Common myeloid progenitor, CD34-positive (primary cell): ENCODE data around the gene F3.

ENCODE experiments used
- CTCF ChIA-PET: fragments of 350-600 bp; sonication (Branson Sonifier 250); formaldehyde crosslinking; loops from one replicate; lab custom pipeline; 2021; ENCODE audit warnings: antibody characterized with exemption; lab: Charles Lee
- POLR2A ChIA-PET: fragments of 350-600 bp; sonication (Branson Sonifier 250); formaldehyde crosslinking; loops from one replicate; lab custom pipeline; 2021; ENCODE audit warnings: antibody characterized with exemption; lab: Charles Lee
- DNase-seq, 3 donors: peaks; one replicate each; pipeline versions ENCODE4 v3.0.0 to v3.0.0-alpha.2; 2013
- H3K27ac ChIP-seq, 2 experiments: 1 replicate in 1 of 2; 2 replicates in 1 of 2; pipeline ENCODE4 v1.7.0; 2013; ENCODE audit warnings: inconsistent platforms in 2 of 2, low read length in 2 of 2, mild to moderate bottlenecking in 2 of 2, low read depth in 1 of 2, moderate library complexity in 1 of 2; ENCODE audit not compliant: severe bottlenecking in 2 of 2, insufficient read depth in 1 of 2, poor library complexity in 1 of 2
- H3K27me3 ChIP-seq, 5 experiments: replicated peaks in 2 of 5; 1 replicate in 3 of 5; 2 replicates in 2 of 5; pipeline versions ENCODE4 v1.6.1 to v1.7.0; 2013; ENCODE audit warnings: low read length in 4 of 5, mild to moderate bottlenecking in 2 of 5, moderate library complexity in 2 of 5, inconsistent platforms in 1 of 5; ENCODE audit not compliant: insufficient read depth in 5 of 5, control insufficient read depth in 4 of 5
- H3K36me3 ChIP-seq, 4 experiments: 1 replicate in 2 of 4; 2 replicates in 2 of 4; pipeline versions ENCODE4 v1.6.1 to v1.7.0; 2013; ENCODE audit warnings: low read length in 3 of 4, control low read depth in 1 of 4, mild to moderate bottlenecking in 1 of 4; ENCODE audit not compliant: control insufficient read depth in 4 of 4, insufficient read depth in 4 of 4
- H3K4me1 ChIP-seq, 4 experiments: 1 replicate in 3 of 4; 2 replicates in 1 of 4; pipeline versions ENCODE4 v1.6.1 to v1.7.1; 2013; ENCODE audit warnings: low read length in 3 of 4, mild to moderate bottlenecking in 3 of 4, control low read depth in 1 of 4, inconsistent platforms in 1 of 4, moderate library complexity in 1 of 4; ENCODE audit not compliant: control insufficient read depth in 4 of 4, insufficient read depth in 4 of 4; ENCODE audit errors: control extremely low read depth in 1 of 4
- H3K4me3 ChIP-seq, 7 experiments: 1 replicate in 4 of 7; 2 replicates in 3 of 7; pipeline versions ENCODE4 v1.5.1 to v1.7.0; 2013; ENCODE audit warnings: mild to moderate bottlenecking in 7 of 7, low read length in 6 of 7, moderate library complexity in 6 of 7, inconsistent platforms in 2 of 7, low read depth in 2 of 7, control low read depth in 1 of 7; ENCODE audit not compliant: insufficient read depth in 4 of 7, control insufficient read depth in 1 of 7; ENCODE audit errors: extremely low read depth in 1 of 7
- H3K9me3 ChIP-seq, 5 experiments: 1 replicate in 4 of 5; 2 replicates in 1 of 5; pipeline versions ENCODE4 v1.6.1 to v1.7.1; 2013; ENCODE audit warnings: low read length in 4 of 5, mild to moderate bottlenecking in 2 of 5, inconsistent platforms in 1 of 5, low read depth in 1 of 5, moderate library complexity in 1 of 5; ENCODE audit not compliant: control insufficient read depth in 4 of 5, insufficient read depth in 2 of 5; ENCODE audit errors: control extremely low read depth in 1 of 5
- WGBS: methylation state at CpG from one replicate; pipeline ENCODE4 v1.1.5; 2013; ENCODE audit not compliant: insufficient coverage; 5-methylcytosine and 5-hydroxymethylcytosine counted together

Gene F3

GRCh38 chr1:94553323-94553730, 11.8 kb upstream of the F3 start:
- H3K9me3 ChIP-seq, result no peaks in the 10 kb centered on the region
- no peaks in the 10 kb centered on the region for H3K4me1 ChIP-seq
- H3K4me3 ChIP-seq, result no peak overlapping the region
- H3K27me3 ChIP-seq, result no peaks in the 10 kb centered on the region
- no peaks in the 10 kb centered on the region for H3K36me3 ChIP-seq
- H3K27ac ChIP-seq, result no peak overlapping the region
- no peak for DNase-seq
- CTCF ChIA-PET, result interaction anchor here (0.7 kb wide), 1 partner anchor 101 kb away, joined by 3 read pairs; no protein-coding TSS in a partner anchor
- POLR2A ChIA-PET, result no interaction called here
- 98% methylated on average over 4 of the region's 5 CpGs for whole genome bisulfite sequencing

DNA sequence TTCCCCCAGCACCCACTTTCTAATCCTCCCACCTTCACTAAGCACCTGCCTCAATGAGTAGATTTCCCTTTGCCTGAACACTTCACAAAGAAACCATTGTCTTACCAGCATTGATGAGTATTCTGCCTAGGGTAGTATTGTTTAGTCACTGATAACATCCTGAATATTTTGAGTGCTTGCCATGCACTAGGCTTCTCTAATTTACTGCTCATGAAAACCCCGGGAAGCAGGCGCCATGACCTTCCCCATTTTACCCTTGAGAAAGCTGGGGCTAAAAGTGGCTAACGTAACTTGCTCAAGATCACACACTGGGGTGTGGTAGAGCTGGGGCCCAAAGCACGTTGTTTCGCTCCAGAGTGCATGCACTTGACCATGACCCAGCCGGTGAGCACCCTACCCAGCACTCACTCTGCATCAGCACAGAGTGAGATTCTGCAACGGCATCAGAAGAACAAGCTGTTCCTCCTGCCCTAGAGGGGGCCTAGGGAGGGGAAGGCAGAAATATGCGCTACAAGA, 10.6 kb upstream of the F3 start:
- Histone ChIP-seq H3K27ac (no peak overlapping the region), H3K36me3 (no peaks in the 10 kb centered on the region), H3K4me1 (no peaks in the 10 kb centered on the region), H3K4me3 (no peak overlapping the region), H3K9me3 (no peaks in the 10 kb centered on the region), H3K27me3 (no peaks in the 10 kb centered on the region)
- CTCF ChIA-PET, result interaction anchor here (1.1 kb wide), 1 partner anchor 169 kb away, joined by 3 read pairs; no protein-coding TSS in a partner anchor
- POLR2A ChIA-PET, result no interaction called here
- no peak for DNase-seq
- 50% methylated on average over 1 of the region's 8 CpGs for WGBS

DNA sequence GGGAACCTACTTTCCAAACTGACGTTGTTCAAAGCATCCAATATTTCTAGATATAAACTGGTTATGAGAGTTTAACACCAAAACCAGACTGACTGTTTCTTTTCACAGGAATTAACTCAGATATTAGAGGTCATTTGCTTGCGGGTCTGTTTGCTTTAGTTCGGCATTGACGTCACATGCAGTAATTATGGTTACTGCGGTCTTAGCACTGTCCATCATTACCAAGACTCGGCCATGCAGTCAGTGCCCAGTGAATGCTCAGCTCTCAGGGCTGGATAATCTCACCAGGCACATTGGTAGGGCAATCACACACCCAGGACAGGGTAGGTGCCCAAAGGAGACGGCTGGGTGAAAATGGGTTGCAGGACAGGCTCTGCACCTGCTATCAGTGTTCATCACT, 9.9 kb upstream of the F3 start:
- WGBS, result 97% methylated on average over 6 of the region's 7 CpGs
- Histone ChIP-seq H3K4me3 (no peak overlapping the region), H3K27ac (no peak overlapping the region), H3K36me3 (no peaks in the 10 kb centered on the region), H3K9me3 (no peaks in the 10 kb centered on the region), H3K27me3 (peaks cover 0 to 2% (median 0%) of the 10 kb centered on the region in 5 experiments), H3K4me1 (no peaks in the 10 kb centered on the region)
- POLR2A ChIA-PET, result no interaction called here
- DNase-seq, result no peak
- CTCF ChIA-PET, result no interaction called here

DNA sequence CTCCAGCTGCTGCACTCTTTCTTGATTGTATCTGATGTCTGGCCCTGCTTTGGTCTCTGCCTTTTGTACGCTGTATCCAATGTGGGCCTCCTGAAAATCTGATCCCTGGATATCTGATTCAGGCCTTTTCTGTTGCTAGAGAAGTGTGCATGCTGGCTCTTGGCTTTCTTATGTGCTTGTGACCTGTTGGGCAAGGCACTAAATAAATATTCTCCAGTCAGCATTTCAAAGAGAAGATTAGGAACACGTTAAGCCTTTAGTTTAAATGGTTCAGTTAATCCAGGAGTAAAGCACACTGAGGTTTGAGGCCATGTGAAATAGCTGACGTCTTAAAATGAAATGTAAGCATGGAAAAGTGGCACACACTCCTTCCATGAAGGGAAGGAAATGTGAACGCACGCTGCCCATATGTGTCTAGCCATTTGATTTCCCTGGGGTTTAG, 9.3 kb upstream of the F3 start:
- Histone ChIP-seq H3K36me3 (no peaks in the 10 kb centered on the region), H3K4me3 (no peak overlapping the region), H3K27me3 (peaks cover 0 to 3% (median 0%) of the 10 kb centered on the region in 5 experiments), H3K4me1 (no peaks in the 10 kb centered on the region), H3K27ac (no peak overlapping the region), H3K9me3 (no peaks in the 10 kb centered on the region)
- DNase-seq, result no peak
- ChIA-PET CTCF (interaction anchor here (1.7 kb wide), 1 partner anchor 36 kb away, joined by 5 read pairs; no protein-coding TSS in a partner anchor), POLR2A (no interaction called here)
- 92% methylated on average over 4 of the region's 5 CpGs for WGBS

DNA sequence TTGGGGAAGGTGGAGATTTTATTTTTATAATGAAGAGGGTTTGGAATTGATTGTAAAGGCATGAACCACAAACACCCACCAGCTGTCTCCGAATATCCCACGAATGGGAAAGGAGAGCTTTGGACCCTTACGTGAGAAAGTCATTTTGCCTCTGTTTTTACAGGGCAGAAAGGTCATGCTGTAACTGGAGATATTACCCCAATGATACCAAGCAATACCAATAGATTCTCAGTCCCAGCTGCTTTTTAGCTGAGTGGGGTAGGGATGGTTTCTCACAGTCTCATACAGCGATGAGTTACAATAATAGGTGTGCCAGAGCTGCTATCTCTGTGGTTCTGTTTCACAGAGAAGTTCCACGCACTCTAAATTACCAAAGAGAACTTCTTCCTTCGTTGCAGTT, 8.8 kb upstream of the F3 start:
- Histone ChIP-seq H3K27me3 (peaks cover 0 to 3% (median 0%) of the 10 kb centered on the region in 5 experiments), H3K27ac (no peak overlapping the region), H3K4me3 (no peak overlapping the region), H3K4me1 (no peaks in the 10 kb centered on the region), H3K36me3 (no peaks in the 10 kb centered on the region), H3K9me3 (no peaks in the 10 kb centered on the region)
- 100% methylated on average over 3 of the region's 6 CpGs for WGBS
- CTCF ChIA-PET, result interaction anchor here (0.9 to 1.7 kb wide), 2 partner anchors 36 to 101 kb away, joined by 3 to 5 read pairs; no protein-coding TSS in a partner anchor
- POLR2A ChIA-PET, result no interaction called here
- no peak for DNase-seq

- Histone ChIP-seq H3K9me3 (no peaks in the 10 kb centered on the region), H3K36me3 (no peaks in the 10 kb centered on the region), H3K4me1 (peaks cover 0 to 3% (median 0%) of the 10 kb centered on the region in 4 experiments), H3K27ac (no peak overlapping the region), H3K27me3 (peaks cover 0 to 3% (median 0%) of the 10 kb centered on the region in 5 experiments), H3K4me3 (no peak overlapping the region)
- ChIA-PET POLR2A (no interaction called here), CTCF (interaction anchor here (0.7 to 1.7 kb wide), 3 partner anchors 27 to 100 kb away, joined by 3 to 5 read pairs (median 4); no protein-coding TSS in a partner anchor)
- no peak for DNase-seq
- WGBS, result 71% methylated on average over 5 of the region's 5 CpGs
These were observed 8.1 kb upstream of the F3 start for GRCh38 chr1:94549706-94550105.

DNA sequence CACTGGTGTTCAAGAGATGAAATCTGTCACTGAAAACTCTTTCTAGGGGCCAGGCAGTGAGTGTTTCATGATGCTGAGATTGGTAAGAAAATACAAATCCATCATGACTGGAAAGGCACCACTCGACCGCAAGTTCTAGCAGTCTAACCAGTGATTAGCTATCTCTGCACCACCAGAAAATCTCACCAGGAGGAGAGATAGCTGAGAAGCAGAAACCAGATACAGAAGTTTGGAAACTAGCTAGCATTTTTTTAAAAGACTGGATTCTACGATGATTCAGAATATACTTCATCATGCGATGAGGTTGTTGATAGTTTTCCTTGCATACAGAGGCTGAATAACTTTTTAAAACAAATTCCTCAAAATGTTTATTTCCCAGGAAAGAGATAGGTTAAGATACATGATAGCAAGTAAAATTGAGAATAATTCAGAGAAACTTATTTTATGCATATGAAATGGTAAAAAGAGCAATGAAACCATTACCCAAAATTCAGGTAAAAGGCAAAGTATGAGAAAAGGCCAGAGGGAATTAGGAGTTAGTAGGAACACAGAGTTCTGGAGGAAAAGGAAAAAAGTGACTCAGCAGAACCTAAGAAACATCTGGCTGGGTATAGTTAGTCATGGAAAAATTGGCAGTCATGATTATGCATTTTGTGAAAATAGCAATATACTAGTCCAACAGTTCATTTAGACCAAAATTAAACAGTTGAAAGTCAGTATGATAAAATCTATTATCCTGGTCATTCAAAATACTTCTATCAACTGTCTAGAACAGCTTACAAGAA, 3.3 kb upstream of the F3 start:
- peaks cover 0 to 4% (median 2%) of the 10 kb centered on the region in 5 experiments for H3K9me3 ChIP-seq
- POLR2A ChIA-PET, result no interaction called here
- no CpG with 5 or more reads among the region's 4 CpGs for WGBS
- H3K27me3 ChIP-seq, result peaks cover 5 to 20% (median 11%) of the 10 kb centered on the region in 5 experiments
- DNase-seq, result peak in 2 of 3 donors; percentile 9 to 19
- CTCF ChIA-PET, result interaction anchor here (1.2 kb wide), 1 partner anchor 9 kb away, joined by 3 read pairs; no protein-coding TSS in a partner anchor
- H3K27ac ChIP-seq, result no peak overlapping the region
- H3K4me1 ChIP-seq, result peaks cover 8 to 27% (median 23%) of the 10 kb centered on the region in 4 experiments
- no peaks in the 10 kb centered on the region for H3K36me3 ChIP-seq
- H3K4me3 ChIP-seq, result no peak overlapping the region
